Smooth muscle cell of the coronary artery (primary cell): ENCODE data around the gene SLC34A3. TPM values are rescaled to one million over a fixed set of nuclear protein-coding genes. Genes with fewer than 3 reads are reported as not detected.

Source experiments
- total RNA-seq: library from RNA; depleted of rRNA; stranded (reverse); fragments of >200 nt; gene quantifications from 2 replicates; pipeline ENCODE4 v1.2.3, GENCODE V29; 2014; ENCODE audit warnings: low replicate concordance

SLC34A3 gene
- not detected in 2 replicates for total RNA-seq

DNA sequence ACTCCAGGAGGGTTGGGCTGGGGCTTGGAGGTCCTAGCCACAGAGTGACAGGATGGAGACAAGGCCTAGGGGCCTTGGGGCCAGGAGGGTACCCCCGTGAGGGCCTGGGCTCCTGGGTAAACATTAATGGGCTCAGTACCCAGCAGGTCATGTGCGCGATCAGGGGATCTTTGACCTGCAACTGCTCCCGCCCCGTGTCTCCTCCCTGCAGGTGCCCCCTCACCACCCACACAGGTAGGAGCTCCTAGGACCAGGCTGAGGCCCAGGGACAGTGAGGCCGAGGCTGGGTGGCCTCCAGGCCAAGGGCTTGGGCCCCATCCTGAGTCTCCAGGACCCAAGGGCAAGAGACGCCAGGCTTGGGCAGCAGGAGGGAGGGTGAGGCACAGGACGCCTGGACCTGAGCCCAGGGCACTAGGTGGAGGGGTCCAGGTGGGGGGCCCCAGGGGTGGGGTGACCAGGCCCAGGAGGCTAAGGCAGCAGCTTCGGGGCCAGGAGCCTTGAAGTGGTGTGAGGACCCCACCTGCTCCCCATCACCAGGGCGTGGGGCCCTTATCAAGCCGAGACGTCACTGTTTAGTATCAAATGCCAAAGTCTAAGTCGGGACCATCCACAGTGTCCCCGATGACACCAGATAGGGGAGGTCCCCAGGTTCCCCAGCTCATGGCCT lies at the start of gene SLC34A3:
Gene SLC34A3, plus strand, starts transcription at position 197 of the 667 bp plus-strand sequence. CDS start 802 bp downstream, outside the sequence.

GRCh38 chr9:137188490-137189296 lies 42.0 kb upstream of the SLC34A3 start, which contains the start of the genes ANAPC2 and SSNA1:
Gene ANAPC2 (minus strand): TSS chr9:137188560. CDS start chr9:137188532, 28 bp downstream.
Gene SSNA1 (plus strand): TSS chr9:137188676. CDS start chr9:137188727, 51 bp downstream.

DNA sequence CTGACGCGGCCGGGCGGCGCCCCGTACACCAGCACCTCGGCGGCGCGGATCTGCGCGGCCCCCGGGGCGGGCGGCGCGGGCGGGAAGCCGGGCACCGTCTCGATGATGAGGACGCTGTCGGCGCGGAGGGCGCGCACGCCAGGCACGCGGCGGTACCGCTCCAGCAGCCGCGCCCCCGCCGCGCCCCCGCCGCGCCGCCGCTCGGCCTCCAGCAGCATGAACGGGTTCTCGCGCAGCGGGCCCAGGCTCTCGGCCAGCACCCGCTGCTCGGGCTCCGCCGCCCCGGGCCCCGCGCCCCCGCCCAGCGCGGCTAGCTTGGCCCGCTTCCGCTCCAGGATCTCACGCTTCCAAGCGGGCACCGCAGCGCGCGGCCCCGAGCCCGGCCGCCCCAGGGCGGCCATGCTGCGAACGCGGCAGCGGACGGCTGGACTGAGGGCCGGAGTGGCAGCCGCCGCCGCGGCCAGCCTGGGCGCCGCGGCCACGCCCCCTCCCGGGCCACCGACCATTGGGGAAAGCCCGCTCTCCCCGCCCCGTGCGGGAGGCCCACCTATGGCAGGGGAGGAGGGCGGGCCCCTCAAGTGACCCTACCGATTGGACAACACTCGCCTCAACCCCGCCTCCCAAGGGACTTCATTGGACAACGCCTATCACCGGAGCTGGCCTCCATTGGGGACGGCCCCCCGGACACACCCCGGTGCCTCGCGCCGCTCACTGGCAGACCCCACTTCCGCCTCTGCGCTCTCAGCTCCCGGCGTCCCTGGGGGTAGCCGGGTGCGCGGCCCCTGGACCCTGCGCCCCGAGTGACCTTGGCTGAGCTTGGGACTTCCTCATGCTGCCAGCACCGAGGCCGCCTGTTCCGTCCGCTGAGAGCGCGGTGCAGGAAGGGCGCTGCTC lies 30.1 kb upstream of the SLC34A3 start, which contains the start of gene TPRN:
Gene TPRN, minus strand, starts transcription at position 431 of the 894 bp plus-strand sequence. Its CDS starts 30 bp downstream, at position 401.

DNA sequence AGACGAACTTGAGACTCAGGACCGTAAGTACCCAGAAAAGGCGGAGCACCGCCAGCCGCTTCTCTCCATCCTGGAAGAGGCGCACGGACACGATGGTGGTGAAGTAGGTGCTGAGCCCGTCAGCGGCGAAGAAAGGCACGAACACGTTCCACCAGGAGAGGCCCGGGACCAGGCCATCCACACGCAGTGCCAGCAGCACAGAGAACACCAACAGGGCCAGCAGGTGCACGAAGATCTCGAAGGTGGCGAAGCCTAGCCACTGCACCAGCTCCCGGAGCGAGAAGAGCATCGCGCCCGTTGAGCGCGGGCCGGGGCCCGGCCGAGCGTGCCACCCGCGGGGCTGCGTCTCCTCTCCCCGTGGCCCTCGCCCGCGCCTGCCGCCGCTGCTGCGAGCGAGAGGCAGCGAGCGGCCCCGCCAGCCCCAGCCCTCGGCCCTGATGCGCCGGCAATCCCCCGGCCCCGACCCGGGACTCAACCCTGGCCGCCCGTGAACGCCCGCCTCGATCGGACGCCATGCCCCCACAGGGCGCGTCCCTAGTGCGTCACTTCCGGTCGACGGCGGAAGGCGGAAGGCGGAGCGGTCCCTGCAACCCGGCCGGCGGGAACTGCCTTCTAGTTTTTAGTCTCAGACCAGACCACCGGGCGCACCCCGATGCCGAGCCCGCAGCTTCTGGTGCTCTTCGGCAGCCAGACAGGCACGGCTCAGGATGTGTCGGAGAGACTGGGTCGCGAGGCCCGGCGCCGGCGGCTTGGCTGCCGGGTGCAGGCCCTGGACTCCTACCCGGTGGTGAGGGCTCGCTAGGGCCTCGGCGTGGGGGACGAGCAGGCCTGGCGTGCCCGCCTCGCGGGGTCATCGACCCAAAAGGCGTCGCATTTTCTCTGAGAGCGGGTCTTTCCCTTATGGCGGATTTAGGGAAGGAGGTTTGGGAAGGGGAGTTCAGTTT lies 25.3 kb upstream of the SLC34A3 start, which contains the start of the genes NDOR1 and TMEM203:
Gene NDOR1, plus strand, starts transcription at position 575 of the 944 bp plus-strand sequence. Its CDS starts 78 bp downstream, at position 653.
Gene TMEM203, minus strand, starts transcription at position 523 of the 944 bp plus-strand sequence. Its CDS starts 234 bp downstream, at position 289.

DNA sequence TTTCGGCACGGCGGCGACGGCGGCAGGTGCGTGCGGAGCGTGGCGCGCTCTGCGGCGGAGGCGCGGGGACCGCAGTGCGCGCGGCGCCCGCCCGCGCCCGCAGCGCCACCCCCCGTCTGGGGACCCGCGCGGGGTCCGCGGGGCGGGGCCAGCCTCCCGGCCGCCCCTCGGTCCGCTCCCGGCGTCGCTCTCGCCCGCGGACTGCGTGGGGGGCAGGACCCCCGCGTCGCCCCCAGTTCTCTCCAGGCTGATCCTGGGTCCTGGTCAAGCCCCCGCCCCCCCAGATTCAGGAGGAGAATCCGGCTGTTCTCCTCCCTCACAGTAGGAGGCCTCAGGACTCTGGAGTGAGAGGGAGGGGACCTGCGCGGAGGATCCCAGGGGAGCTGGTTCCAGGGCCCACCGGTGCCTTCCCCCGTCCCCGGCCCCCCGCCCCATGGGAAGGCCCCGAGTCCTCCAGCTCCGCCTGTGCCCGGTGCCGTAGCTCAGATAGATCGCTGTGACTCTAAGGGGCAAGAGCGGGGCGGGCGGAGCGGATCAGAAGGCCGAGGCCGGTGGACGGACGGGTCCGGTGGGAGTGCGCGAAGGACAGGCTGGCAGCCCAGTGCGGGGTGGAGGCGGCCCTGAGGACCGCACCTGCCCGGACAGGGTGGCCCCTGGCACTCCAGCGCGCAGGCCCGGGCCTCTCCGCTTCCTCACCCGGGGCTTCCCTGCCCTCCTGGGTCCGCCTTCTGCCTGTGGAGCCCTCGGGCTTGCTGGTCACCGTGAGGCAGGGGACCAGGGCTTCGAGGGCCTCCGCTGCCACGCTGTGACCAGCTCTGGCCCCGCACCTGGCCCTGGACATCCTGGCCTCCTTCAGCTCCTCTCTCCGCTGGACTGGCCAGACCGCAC lies 8.3 kb upstream of the SLC34A3 start, which contains the start of gene RNF208:
Gene RNF208, minus strand, starts transcription at position 51 of the 888 bp plus-strand sequence. CDS start 1,028 bp downstream, outside the sequence.

DNA sequence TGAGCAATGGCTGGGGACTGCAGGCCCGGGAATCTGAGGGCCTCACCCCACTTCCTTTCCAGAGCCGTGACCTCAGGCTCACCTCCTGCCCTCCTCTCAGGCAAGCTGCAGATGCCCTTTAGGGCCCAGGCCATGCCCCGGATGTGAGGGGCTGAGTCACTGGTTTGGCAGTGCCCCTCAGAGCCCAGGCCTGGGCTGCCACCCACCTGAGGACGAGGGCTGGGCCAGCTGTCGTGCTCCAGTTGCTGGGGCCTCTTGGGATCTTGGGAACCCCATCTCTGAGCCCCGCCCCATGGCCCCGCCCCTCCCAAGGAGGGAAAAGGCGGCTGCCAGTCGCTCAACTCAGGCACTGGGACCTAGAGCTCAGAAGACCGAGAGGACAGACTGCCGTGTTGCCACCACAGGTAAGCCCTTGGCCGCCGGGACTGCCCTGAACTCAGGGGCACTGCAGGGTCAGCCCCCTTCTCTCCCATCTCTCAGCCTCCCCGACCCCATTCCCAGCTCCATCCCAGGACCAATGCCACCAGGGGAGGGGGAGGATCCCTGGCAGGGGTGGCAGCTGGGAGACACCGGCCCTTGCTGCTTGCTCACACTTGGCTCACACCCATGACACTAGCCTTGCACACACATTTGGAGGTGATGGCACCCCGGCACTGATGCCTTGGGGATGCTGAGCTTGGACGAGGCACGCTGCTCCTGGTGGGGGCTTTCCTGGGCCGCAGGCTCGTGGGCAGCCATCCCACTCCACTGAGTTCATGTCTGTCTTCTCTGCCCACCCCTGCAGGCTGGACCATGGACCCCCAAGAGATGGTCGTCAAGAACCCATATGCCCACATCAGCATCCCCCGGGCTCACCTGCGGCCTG lies 5.6 kb upstream of the SLC34A3 start, which contains the start of gene CYSRT1:
Gene CYSRT1, plus strand, starts transcription at position 345 of the 865 bp plus-strand sequence. Its CDS starts 448 bp downstream, at position 793.

GRCh38 chr9:137227054-137227852 lies 3.4 kb upstream of the SLC34A3 start, which contains the start of gene RNF224:
Gene RNF224 (plus strand): TSS chr9:137227502. CDS start chr9:137228336, 834 bp downstream.

GRCh38 chr9:137240841-137241489 lies 10.3 kb downstream of the SLC34A3 start, which contains the start of gene TUBB4B:
Gene TUBB4B (plus strand): TSS chr9:137241287. CDS start chr9:137241361, 74 bp downstream.

DNA sequence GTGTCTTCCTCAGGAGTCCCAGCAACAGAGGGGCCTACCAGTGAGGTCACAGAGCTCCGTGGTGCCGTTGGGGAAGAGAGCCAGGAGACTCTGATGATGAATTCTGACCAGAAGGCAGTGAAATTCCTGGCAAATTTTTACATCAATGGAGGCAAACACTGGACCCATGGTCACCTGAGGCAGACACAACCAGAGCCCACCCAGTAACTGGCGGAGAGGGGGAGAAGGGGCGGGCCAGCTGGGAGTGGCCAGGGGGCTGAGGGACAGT lies 20.4 kb downstream of the SLC34A3 start, which contains the start of gene STPG3:
Gene STPG3, plus strand, starts transcription at position 93 of the 268 bp plus-strand sequence. Its CDS starts 1 bp downstream, at position 94.

DNA sequence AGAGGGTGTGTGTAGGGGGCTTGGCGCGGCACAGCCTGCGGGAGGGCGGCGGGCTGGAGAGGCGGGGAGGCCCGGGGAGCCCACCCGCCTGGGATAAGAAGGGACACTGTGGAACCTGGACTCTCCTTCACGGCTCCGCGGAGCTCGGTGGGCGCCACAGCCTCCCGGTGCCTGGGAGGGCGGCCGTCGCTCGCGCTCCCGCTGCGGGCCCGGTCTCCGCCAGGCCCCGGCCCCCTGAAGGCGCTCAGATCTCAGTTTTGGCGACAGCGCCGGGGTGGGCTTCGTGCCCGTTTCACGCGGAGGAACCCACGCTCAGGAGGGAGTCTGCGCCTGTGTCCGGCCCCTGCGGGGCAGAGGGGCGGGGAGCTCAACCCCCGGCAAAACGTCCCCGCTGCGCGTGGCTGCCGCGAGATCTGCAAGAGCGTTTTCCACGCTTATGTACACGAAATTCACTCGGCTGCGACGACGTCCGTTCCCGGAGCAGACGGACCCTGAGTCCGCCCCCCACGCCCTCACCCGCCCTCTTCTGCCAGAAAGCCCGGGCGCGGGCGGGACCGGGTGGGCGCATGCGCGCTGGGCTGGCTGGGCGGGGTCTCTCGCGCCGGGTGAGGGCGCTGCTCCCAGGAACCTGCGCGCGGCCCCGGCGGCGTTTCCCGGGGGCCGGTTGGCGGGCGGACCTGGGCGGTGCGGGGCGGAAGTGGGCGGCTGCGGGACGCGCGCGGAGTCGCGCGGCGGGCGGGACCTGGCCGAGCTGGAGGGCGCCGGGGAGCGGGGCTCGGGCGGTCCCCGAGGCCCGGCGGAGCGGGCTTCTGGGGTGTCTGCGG lies 24.1 kb downstream of the SLC34A3 start, which contains the start of gene NELFB:
Gene NELFB, plus strand, starts transcription at position 704 of the 824 bp plus-strand sequence.

DNA sequence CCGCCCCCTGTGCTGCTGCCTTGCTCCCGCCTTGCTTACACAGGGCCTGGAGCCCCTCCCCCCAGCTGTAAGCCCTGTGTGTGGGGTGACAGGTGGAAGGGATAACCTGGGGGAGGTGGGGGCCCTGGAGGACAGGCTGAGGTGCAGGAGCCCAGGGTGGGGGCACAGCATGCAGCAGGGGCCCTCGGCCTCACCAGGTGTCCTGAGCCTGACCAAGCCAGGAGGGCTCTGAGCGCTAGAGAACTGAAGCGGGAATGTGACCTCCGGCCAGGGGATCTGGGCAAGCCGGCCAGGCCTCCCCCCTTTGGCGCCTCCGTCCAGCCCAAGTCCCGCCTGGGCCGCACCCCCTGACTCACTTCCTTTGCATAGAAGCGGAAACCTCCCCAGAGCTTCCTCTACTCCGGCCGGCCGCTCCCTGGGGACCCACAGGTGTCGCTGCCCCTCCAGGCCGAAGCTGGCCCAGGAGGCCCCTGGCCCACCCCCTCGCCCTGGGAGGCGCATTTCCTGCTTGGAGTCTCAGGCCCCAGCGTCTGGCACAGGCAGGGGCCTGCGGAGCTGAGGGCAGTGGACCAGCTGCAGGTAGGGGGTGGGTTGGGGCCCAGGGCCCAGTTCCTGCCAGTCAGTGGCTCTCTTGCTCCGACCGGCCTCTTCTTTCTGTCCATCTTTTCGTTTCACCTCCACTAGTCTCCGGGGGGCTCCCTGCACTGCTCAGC lies 46.8 kb downstream of the SLC34A3 start, which contains the start of gene TOR4A:
Gene TOR4A, plus strand, starts transcription at position 398 of the 713 bp plus-strand sequence. CDS start 964 bp downstream, outside the sequence.

